ENCODE results near the gene PPP1R1A. TPM values are rescaled to one million over a fixed set of nuclear protein-coding genes. Genes with fewer than 3 reads are reported as not detected.

PPP1R1A gene
- total and polyA plus RNA-seq, 2 donors (not counting 1 experiment from before 2014, with no cell fraction given): not detected

- WGBS (ENCODE audit: insufficient coverage): 97% methylated on average over 14 of the region's 14 CpGs
- Mint-ChIP-seq H3K27ac (no peak overlapping the region), H3K9me3 (ENCODE audit: insufficient read depth) (no peaks in the 10 kb centered on the region), H3K4me1 (no peaks in the 10 kb centered on the region), H3K4me3 (no peak overlapping the region), H3K27me3 (no peaks in the 10 kb centered on the region)
- no peak for TF ChIP-seq EZH2 (IDR thresholded peaks at IDR 0.05; ENCODE audit: borderline replicate concordance, insufficient read depth, low read depth, low read length, poor library complexity, severe bottlenecking)
- no peak for TF ChIP-seq CTCF (IDR thresholded peaks at IDR 0.05)
- DNase-seq: no peak
- Histone ChIP-seq H3K36me3 (replicated peaks in 1 of 2; ENCODE audit: control extremely low read depth in 1 of 2, control insufficient read depth in 1 of 2, extremely low read depth in 1 of 2, insufficient read depth in 2 of 2, low read length in 1 of 2) (no peaks in the 10 kb centered on the region), H3K4me3 (ENCODE audit: control extremely low read depth in 1 of 5, extremely low read depth in 1 of 5, insufficient read depth in 1 of 5, low read depth in 2 of 5, low read length in 4 of 5) (no peak overlapping the region), H2AFZ (ENCODE audit: insufficient read depth, low read depth, low read length, poor library complexity, severe bottlenecking) (no peak overlapping the region), H3K9ac (ENCODE audit: low read length) (no peak overlapping the region), H3K27ac (ENCODE audit: low read length in 2 of 2) (no peak overlapping the region), H3K27me3 (replicated peaks in 1 of 4; ENCODE audit: control extremely low read depth in 1 of 4, control insufficient read depth in 3 of 4, insufficient read depth in 4 of 4, low read length in 3 of 4) (no peaks in the 10 kb centered on the region), H3K4me2 (replicated peaks; ENCODE audit: low read depth, low read length, poor library complexity, severe bottlenecking) (no peak overlapping the region), H3K9me3 (ENCODE audit: control extremely low read depth in 1 of 3, control insufficient read depth in 2 of 3, insufficient read depth in 1 of 3, low read length in 2 of 3) (no peaks in the 10 kb centered on the region), H3K4me1 (ENCODE audit: control insufficient read depth in 2 of 2, insufficient read depth in 2 of 2, low read length in 2 of 2) (no peaks in the 10 kb centered on the region), H3K79me2 (ENCODE audit: control insufficient read depth, insufficient read depth, low read length) (no peaks in the 10 kb centered on the region), H4K20me1 (ENCODE audit: control insufficient read depth, insufficient read depth, low read length, poor library complexity, severe bottlenecking) (no peaks in the 10 kb centered on the region)
- intact Hi-C loops (cut with micrococcal nuclease): no loop called here
- ATAC-seq (ENCODE audit: low read depth): no peak
- ChIA-PET POLR2A (no interaction called here), CTCF (interaction anchor here (0.6 kb wide), 1 partner anchor 103 kb away, joined by 5 read pairs; no protein-coding TSS in a partner anchor)
These were observed 19.4 kb downstream of the PPP1R1A start for GRCh38 chr12:54569072-54569471.

- H3K27me3 Mint-ChIP-seq: no peaks in the 10 kb centered on the region
- H3K79me2 ChIP-seq (ENCODE audit: control insufficient read depth, insufficient read depth, low read length): no peaks in the 10 kb centered on the region
- no peak overlapping the region for H3K9ac ChIP-seq (ENCODE audit: low read length)
- no peaks in the 10 kb centered on the region for H3K9me3 ChIP-seq (ENCODE audit: control extremely low read depth in 1 of 3, control insufficient read depth in 2 of 3, insufficient read depth in 1 of 3, low read length in 2 of 3)
- no peaks in the 10 kb centered on the region for H3K4me1 ChIP-seq (ENCODE audit: control insufficient read depth in 2 of 2, insufficient read depth in 2 of 2, low read length in 2 of 2)
- no peak for DNase-seq
- no peak for ATAC-seq (ENCODE audit: low read depth)
- no peak overlapping the region for H3K4me3 ChIP-seq (ENCODE audit: control extremely low read depth in 1 of 5, extremely low read depth in 1 of 5, insufficient read depth in 1 of 5, low read depth in 2 of 5, low read length in 4 of 5)
- intact Hi-C loops (cut with micrococcal nuclease): no loop called here
- peaks cover under 1% of the 10 kb centered on the region for H3K4me1 Mint-ChIP-seq
- H3K4me3 Mint-ChIP-seq: no peak overlapping the region
- no peak overlapping the region for H3K27ac ChIP-seq (ENCODE audit: low read length in 2 of 2)
- ChIA-PET CTCF (interaction anchor here (0.6 to 1.7 kb wide), 4 partner anchors 11 to 186 kb away, joined by 3 to 10 read pairs (median 4); no protein-coding TSS in a partner anchor), POLR2A (no interaction called here)
- no peak overlapping the region for H3K27ac Mint-ChIP-seq
- WGBS (ENCODE audit: insufficient coverage): 96% methylated on average over 5 of the region's 5 CpGs
- H2AFZ ChIP-seq (ENCODE audit: insufficient read depth, low read depth, low read length, poor library complexity, severe bottlenecking): no peak overlapping the region
- no peaks in the 10 kb centered on the region for H3K36me3 ChIP-seq (replicated peaks in 1 of 2; ENCODE audit: control extremely low read depth in 1 of 2, control insufficient read depth in 1 of 2, extremely low read depth in 1 of 2, insufficient read depth in 2 of 2, low read length in 1 of 2)
- H3K4me2 ChIP-seq (replicated peaks; ENCODE audit: low read depth, low read length, poor library complexity, severe bottlenecking): no peak overlapping the region
- no peak for TF ChIP-seq CTCF (IDR thresholded peaks at IDR 0.05)
- TF ChIP-seq EZH2 (IDR thresholded peaks at IDR 0.05; ENCODE audit: borderline replicate concordance, insufficient read depth, low read depth, low read length, poor library complexity, severe bottlenecking): no peak
- no peaks in the 10 kb centered on the region for H3K9me3 Mint-ChIP-seq (ENCODE audit: insufficient read depth)
- H3K27me3 ChIP-seq (replicated peaks in 1 of 4; ENCODE audit: control extremely low read depth in 1 of 4, control insufficient read depth in 3 of 4, insufficient read depth in 4 of 4, low read length in 3 of 4): no peaks in the 10 kb centered on the region
- no peaks in the 10 kb centered on the region for H4K20me1 ChIP-seq (ENCODE audit: control insufficient read depth, insufficient read depth, low read length, poor library complexity, severe bottlenecking)
These were observed 21.7 kb downstream of the PPP1R1A start for GRCh38 chr12:54566792-54567191.

All from B cell (primary cell).